Cardiac fibroblast (primary cell): ENCODE data around the gene DENND5B.

Experiments
- DNase-seq, 2 donors: peaks; one replicate each; pipeline versions ENCODE4 v3.0.0 to v3.0.0-alpha.2; 2010; ENCODE audit warnings: low read depth in 2 of 2
- H3K4me3 ChIP-seq, 2 donors: replicated peaks in 1 of 2; 1 replicate in 1 of 2; 2 replicates in 1 of 2; pipeline ENCODE4 v1.5.1; 2011; ENCODE audit warnings: low read depth in 2 of 2, low read length in 2 of 2, mild to moderate bottlenecking in 2 of 2, moderate library complexity in 1 of 2
- TF ChIP-seq, protein P1 (sequence below): IDR thresholded peaks from one replicate; pipeline ENCODE4 v1.5.1; 2011; ENCODE audit warnings: low read depth, mild to moderate bottlenecking, low read length, inconsistent platforms

Gene DENND5B

GRCh38 chr12:31498424-31498823 is 92.5 kb downstream of the DENND5B start:
- TF ChIP-seq, protein P1, sequence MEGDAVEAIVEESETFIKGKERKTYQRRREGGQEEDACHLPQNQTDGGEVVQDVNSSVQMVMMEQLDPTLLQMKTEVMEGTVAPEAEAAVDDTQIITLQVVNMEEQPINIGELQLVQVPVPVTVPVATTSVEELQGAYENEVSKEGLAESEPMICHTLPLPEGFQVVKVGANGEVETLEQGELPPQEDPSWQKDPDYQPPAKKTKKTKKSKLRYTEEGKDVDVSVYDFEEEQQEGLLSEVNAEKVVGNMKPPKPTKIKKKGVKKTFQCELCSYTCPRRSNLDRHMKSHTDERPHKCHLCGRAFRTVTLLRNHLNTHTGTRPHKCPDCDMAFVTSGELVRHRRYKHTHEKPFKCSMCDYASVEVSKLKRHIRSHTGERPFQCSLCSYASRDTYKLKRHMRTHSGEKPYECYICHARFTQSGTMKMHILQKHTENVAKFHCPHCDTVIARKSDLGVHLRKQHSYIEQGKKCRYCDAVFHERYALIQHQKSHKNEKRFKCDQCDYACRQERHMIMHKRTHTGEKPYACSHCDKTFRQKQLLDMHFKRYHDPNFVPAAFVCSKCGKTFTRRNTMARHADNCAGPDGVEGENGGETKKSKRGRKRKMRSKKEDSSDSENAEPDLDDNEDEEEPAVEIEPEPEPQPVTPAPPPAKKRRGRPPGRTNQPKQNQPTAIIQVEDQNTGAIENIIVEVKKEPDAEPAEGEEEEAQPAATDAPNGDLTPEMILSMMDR: no peak
- no peak for DNase-seq
- H3K4me3 ChIP-seq: no peak overlapping the region

DNA sequence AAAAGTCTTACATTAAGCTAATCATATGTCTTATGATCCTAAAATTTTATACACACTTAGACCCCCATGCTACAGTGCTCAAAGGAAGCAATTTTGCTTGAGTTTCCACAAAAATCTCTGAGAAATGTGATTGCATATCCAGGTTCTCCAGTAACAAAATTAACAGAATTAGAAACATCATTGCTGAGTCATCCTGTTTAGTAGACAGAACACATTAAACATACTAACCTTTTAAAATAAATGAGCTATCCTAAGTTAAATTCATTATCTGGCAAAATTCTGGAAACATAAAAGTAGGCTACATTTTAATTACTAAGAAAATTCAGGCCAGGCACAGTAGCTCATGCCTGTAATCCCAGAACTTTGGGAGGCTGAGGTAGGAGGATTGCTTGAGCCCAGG is 94.7 kb downstream of the DENND5B start:
- DNase-seq: no peak
- H3K4me3 ChIP-seq: no peak overlapping the region
- TF ChIP-seq, protein P1: no peak

GRCh38 chr12:31494455-31494854 is 96.5 kb downstream of the DENND5B start:
- H3K4me3 ChIP-seq: no peak overlapping the region
- no peak for DNase-seq
- TF ChIP-seq, protein P1: no peak

DNA sequence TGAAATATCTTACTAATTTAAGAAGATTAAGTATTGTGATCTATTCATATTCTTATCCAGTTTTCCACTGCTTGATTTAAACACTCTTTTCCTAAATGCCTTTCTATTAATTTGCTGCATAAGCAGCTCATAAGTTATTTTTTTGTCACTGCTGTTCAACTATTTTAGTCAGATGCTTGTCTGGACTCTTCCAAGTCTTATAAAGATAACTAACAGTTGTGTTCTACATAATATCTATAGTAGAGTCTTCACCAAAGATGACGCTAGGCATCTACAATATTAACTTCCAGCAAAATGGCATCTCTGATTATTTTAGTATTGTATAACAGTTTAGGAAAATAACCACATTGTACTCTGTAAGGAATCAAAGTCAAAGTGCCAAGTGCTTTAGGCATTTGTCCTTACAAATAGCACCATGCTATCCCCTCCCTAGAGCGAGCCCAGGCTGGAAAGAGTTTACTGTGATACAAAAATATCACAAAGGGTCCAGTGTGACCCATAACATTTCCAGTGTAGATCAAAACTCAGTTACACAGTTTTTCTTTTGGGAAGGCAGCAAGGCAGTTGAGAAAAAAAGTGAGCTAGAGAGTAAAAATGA is 98.2 kb downstream of the DENND5B start:
- DNase-seq: no peak
- H3K4me3 ChIP-seq: no peak overlapping the region
- TF ChIP-seq, protein P1: no peak

DNA sequence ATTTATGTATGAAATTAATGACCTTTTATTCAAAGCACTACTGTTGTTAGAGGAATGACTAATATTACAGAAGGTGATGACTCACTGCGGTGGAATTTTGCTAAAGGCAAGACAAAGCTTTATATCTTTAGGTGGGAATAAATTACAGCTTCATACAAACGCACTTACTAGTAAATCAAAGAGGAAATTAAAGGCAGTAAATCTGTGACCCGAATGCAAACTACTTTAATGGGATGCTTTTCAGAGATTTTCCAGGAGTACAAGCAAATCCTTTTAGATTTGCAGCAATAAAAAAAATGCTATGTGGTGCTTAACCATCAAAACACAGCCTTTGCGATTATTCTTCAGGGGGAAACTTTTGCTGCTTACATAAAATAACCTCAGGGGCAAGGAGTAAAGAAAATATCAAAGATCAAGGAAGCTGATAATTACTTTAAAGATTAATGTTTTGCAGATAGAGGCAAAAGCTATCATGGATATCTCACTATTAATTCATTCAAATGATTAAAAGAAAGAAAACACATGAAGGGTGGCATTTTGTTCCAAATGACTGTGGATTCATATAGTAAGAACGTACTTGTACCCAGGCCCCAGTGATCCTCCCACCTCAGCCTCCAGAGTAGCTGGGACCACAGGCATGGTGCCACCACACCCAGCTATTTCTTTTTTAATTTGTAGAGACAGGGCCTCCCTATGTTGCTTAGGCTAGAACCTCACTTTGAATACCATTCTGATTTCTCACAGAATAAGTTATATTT is 98.9 kb downstream of the DENND5B start:
- DNase-seq: peak; percentile 83 to 88

DNA sequence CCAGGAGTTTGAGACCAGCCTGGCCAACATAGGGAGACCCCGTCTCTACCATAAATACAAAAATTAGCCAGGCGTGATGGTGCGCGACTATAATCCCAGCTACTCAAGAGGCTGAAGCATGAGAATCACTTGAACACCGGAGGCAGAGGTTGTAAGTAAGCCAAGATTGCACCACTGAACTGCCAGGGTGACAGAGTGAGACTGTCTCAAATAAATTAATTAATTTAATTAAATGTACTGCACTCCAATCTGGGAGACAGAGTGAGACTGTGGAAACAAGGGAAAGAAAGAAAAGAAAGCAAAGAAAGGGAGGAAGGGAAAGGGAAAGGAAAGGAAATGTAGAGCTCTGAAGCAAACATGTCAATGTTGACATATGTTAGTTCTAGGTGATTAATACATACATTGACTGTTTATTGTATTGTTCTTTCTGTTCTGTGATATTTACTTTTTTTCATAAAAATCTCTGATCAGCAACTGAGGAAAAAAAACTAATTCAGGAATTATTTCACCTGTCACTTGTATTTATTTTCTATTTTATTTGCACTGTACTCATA is 99.6 kb downstream of the DENND5B start:
- no peak for DNase-seq
- no peak overlapping the region for H3K4me3 ChIP-seq
- TF ChIP-seq, protein P1: no peak

More for the DNA sequence above, 98.9 kb downstream of the DENND5B start:
- TF ChIP-seq, protein P1: no peak
- no peak overlapping the region for H3K4me3 ChIP-seq
